Mesothelial cell of epicardium (in vitro differentiated cells): ENCODE measurements around the gene ICAM2. TPM values are rescaled to one million over a fixed set of nuclear protein-coding genes. Genes with fewer than 3 reads are reported as not detected.

ENCODE experiments used
- DNase-seq, 2 experiments: peaks; one replicate each; pipeline ENCODE4 v3.0.0; 2021; ENCODE audit warnings: low spot score in 2 of 2; ENCODE audit not compliant: unreplicated experiment in 2 of 2
- H3K27ac Mint-ChIP-seq: 2 replicates; pipeline ENCODE4 v1.8.0; 2021; ENCODE audit warnings: mixed read lengths
- H3K27me3 Mint-ChIP-seq: 2 replicates; pipeline ENCODE4 v1.8.0; 2021; ENCODE audit warnings: low read depth, mixed read lengths
- H3K36me3 Mint-ChIP-seq: 2 replicates; pipeline ENCODE4 v1.8.0; 2021; ENCODE audit warnings: mixed read lengths
- H3K4me1 Mint-ChIP-seq: 2 replicates; pipeline ENCODE4 v1.8.0; 2021; ENCODE audit warnings: mixed read lengths
- H3K4me3 Mint-ChIP-seq: 2 replicates; pipeline ENCODE4 v1.8.0; 2021; ENCODE audit warnings: mild to moderate bottlenecking, moderate library complexity, mixed read lengths
- H3K9me3 Mint-ChIP-seq: 2 replicates; pipeline ENCODE4 v1.8.0; 2021; ENCODE audit warnings: mixed read lengths
- total RNA-seq: library from RNA; stranded (reverse); gene quantifications from 3 replicates; pipeline ENCODE4 v1.2.1, GENCODE V29; 2021
- TF ChIP-seq, protein P1 (sequence below): fragments of 200-600 bp; sonication (generic); IDR thresholded peaks from one replicate; pipeline ENCODE4 v1.5.0; 2021; ENCODE audit warnings: antibody characterized with exemption; ENCODE audit not compliant: unreplicated experiment

The ICAM2 gene
- total RNA-seq, 1 donor from 2014 or later: 0.22 TPM

DNA sequence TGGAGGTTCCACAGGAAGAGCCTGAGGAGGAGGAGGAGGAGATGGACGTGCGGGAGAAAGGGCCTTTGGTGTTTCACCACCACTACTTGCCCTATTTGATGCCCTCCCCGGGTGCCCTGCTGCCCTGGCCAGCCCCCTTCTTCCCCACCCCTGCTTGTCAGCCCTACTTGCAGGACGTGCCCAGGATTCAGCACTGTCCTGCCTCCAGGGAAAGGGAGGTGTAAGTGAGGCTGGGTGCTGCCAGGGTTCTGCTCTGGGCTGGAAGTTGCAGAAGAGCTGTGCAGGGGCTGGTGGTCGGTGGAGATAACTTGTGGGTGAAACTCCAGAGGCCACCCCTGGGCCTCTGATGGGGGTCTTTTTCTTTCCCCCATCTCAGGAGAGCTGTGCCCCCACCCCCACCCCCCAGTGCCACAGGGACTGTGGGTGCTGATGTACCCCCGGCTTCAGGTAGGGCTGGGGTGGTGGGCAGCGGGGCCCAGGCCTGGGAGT lies 19.3 kb downstream of the ICAM2 start:
- TF ChIP-seq, protein P1, sequence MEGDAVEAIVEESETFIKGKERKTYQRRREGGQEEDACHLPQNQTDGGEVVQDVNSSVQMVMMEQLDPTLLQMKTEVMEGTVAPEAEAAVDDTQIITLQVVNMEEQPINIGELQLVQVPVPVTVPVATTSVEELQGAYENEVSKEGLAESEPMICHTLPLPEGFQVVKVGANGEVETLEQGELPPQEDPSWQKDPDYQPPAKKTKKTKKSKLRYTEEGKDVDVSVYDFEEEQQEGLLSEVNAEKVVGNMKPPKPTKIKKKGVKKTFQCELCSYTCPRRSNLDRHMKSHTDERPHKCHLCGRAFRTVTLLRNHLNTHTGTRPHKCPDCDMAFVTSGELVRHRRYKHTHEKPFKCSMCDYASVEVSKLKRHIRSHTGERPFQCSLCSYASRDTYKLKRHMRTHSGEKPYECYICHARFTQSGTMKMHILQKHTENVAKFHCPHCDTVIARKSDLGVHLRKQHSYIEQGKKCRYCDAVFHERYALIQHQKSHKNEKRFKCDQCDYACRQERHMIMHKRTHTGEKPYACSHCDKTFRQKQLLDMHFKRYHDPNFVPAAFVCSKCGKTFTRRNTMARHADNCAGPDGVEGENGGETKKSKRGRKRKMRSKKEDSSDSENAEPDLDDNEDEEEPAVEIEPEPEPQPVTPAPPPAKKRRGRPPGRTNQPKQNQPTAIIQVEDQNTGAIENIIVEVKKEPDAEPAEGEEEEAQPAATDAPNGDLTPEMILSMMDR: no peak
- H3K4me3 Mint-ChIP-seq: no peak overlapping the region
- no peaks in the 10 kb centered on the region for H3K9me3 Mint-ChIP-seq
- H3K4me1 Mint-ChIP-seq: peaks cover 13% of the 10 kb centered on the region
- DNase-seq: no peak
- no peak overlapping the region for H3K27ac Mint-ChIP-seq
- no peaks in the 10 kb centered on the region for H3K36me3 Mint-ChIP-seq
- peaks cover 26% of the 10 kb centered on the region for H3K27me3 Mint-ChIP-seq

DNA sequence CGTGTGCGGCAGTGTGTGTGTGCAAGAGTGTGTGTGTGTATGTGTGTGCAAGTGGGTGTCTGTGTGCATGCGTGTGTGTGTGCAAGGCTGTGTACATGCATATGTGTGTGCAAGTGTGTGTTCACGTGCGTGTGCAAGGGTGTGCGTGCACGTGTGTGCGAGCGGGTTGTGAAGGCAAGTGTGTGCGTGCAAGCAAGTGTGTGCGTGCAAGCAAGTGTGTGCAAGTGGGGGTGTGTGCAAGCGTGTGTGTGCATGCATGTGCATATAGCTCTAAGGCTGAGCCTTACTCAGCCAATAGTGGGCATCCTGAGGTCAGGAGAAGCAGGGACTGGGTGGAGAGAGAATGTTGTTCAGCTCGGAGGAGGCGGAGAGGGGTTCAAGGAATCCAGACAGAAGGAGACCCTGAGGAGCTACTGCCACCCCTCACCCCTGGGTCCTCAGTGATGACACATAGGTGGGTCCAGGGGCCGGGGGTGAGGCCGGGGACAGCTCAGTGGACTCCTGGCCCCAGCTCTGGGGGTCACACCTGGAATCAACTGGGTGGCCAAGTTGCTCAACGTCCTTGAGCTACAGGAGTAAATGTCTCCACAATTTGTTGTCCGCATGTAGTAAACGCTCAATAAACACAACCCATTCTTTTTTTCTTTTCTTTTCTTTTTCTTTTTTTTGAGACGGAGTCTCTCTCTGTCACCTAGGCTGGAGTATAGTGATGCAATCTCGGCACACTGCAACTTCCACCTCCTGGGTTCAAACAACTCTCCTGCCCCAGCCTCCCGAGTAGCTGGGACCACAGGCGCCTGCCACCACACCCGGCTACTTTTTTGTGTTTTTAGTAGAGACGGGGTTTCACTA lies 20.5 kb downstream of the ICAM2 start:
- TF ChIP-seq, protein P1: no peak
- H3K27ac Mint-ChIP-seq: no peak overlapping the region
- H3K9me3 Mint-ChIP-seq: no peaks in the 10 kb centered on the region
- peaks cover 9% of the 10 kb centered on the region for H3K4me1 Mint-ChIP-seq
- DNase-seq: no peak
- peaks cover 34% of the 10 kb centered on the region for H3K27me3 Mint-ChIP-seq
- H3K36me3 Mint-ChIP-seq: no peaks in the 10 kb centered on the region
- H3K4me3 Mint-ChIP-seq: peak overlapping the region; percentile 68

DNA sequence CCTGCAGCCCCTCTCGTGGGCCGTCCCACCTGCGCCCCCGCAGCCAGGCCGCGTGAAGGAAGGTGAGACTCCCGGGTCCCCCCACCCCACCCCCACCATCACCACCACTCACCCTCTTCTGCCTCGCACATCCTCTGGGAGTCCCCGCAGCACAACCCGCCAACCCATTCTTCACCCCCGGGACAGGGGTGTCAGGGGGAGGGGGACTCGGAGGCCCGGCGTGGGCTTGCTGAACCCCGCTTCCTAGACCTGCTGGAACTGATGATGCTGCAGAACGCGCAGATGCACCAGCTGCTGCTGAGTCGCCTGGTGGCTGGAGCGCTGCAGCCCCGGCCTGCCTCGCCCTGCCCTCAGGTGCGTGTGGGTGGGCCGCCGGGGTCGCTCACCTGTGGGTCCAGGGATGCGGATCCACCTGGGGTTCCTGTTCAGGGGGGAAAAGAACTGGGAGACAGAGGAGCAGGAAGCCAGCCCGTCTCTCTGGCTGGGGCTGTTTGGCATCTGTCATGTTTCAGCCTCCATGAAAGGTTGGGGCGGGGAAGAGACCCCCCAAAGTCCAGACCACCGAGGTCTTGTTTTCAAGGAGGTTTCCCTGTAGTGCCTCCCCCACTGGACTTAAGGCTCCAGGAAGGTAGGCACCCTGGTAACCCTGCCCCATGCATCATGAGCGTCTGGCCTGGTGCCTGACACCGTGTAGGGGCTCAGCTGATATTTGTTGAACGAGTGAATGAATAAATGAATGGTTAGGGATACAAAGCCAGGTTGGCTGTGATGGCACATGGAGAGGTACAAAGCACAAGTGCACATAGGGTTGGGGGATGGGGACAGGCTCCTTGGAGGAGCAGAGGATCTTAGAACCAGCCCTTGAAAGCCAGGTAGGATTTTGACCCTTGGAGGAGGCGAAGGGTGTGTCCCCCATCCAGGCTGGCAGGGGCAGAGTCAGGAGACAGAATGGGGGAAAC lies 21.4 kb downstream of the ICAM2 start:
- H3K27me3 Mint-ChIP-seq: peaks cover 43% of the 10 kb centered on the region
- H3K4me1 Mint-ChIP-seq: peaks cover 9% of the 10 kb centered on the region
- H3K9me3 Mint-ChIP-seq: no peaks in the 10 kb centered on the region
- DNase-seq: no peak
- no peaks in the 10 kb centered on the region for H3K36me3 Mint-ChIP-seq
- peak overlapping the region; percentile 68 for H3K4me3 Mint-ChIP-seq
- H3K27ac Mint-ChIP-seq: no peak overlapping the region
- TF ChIP-seq, protein P1: no peak

DNA sequence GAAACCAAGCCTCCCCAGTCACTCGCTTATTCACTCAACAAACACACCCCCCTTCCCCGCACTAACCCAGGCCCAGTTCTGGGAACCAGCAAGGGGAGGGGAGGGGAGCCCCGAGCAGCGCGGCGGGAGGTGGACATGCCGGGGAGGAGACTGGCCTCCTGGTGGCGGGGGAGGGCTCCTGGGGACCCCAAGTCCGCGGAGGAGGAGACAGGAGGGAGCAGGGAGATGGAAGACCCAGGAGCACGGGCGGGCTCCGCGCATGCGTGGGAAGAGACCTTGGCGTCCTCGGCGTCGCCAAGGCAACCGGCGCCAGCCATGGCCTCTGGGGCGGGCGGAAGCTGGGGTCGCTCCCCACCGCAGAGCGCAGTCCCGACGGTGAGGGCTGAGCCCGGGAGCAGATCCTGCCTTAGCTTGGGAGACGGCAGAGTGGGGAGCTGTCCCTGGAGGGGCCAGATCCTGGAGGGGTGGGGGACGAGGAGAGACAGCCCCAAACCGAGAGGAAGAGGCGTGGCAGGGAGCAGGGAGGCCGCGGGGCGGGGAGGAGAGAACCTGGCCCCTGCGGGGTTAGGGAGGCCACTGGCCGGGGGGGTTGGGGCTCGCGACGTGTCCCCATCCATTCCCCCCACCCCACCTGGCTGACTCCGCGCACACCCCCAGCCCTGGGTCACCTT lies 22.2 kb downstream of the ICAM2 start, which contains the start of gene PRR29:
PRR29 (plus strand) TSS at position 302 of the 671 bp plus-strand sequence; CDS start at position 316, 14 bp downstream.
- DNase-seq: peak; percentile 78 to 87
- Mint-ChIP-seq H3K27ac (no peak within 1 kb of the TSS), H3K27me3 (peaks cover 50% of the 10 kb centered on the region)

More for the DNA sequence above, 22.2 kb downstream of the ICAM2 start, which contains the start of gene PRR29:
- TF ChIP-seq, protein P1: no peak
- Mint-ChIP-seq H3K4me3 (peak within 1 kb of the TSS; percentile 87), H3K4me1 (peaks cover 9% of the 10 kb centered on the region), H3K9me3 (no peaks in the 10 kb centered on the region), H3K36me3 (no peaks in the 10 kb centered on the region)
